GM18499 (cell line): ENCODE results near the gene SLX1A.
A peak's percentile ranks its signal among the peaks of the same experiment; 100 is the strongest.
"Not testable (repeated sequence)": the region's sequence is repeated elsewhere in the genome, so short reads cannot be mapped to it uniquely, and the experiment has no call there.

Experiments used
- ATAC-seq: cut with Tn5 transposase; IDR thresholded peaks from one replicate; pipeline ENCODE4 v1.9.1; 2021; ENCODE audit warnings: moderate number of reproducible peaks; ENCODE audit not compliant: insufficient read depth, unreplicated experiment

The SLX1A gene

DNA sequence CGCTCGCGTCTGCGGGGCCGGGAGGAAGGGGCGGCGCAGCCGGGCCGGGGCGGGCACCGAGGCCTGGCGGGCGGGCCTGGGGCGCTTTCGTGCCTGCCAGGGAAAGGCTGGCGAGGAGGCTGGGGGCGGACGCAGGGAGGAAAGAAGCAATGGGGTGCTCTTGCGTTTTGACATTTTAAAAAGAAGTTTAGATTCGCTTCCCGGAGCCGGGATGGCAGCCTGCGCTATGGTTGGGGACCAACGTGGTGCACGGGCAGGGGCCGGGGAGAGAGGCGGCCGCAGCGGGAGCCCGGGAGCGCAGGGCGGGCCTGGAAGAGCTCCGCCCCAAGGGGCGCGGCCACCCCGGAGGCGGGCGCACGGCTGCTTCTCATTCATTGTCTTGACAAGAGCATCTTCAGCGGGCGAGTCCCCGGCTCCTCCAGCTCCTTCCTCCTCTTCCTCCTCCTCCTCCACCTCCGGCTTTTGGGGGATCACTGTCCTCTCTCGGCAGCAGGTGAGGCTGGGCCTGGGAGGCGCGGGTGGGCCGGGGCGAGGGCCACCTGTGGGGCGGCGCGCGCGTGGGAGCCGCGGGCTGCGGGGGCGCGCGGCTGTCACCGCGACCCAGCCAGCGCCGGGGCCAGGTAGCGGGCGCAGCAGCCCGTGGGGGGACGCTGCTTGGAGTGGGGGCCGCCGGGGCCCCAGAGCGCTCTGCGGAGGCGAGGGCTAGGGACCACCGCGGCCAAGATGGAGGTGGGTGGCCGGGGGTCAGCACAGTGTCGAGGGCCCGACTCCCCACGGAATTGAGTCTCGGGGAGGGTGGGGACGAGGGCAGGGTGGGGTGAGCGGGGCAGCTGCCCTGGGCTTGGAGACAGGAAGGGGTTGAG is 10.2 kb upstream of the SLX1A start, which contains the start of gene CORO1A:
TSS of gene CORO1A (plus strand) at position 370 of the 863 bp plus-strand sequence. CDS start 1,608 bp downstream, outside the sequence.
- ATAC-seq, result no peak

- ATAC-seq, result no peak
These were observed 9.4 kb upstream of the SLX1A start for GRCh38 chr16:30184096-30184890.

- ATAC-seq, result no peak
These were observed 8.6 kb upstream of the SLX1A start for GRCh38 chr16:30184891-30185682.

GRCh38 chr16:30185683-30186421 is 7.8 kb upstream of the SLX1A start:
- ATAC-seq, result no peak

DNA sequence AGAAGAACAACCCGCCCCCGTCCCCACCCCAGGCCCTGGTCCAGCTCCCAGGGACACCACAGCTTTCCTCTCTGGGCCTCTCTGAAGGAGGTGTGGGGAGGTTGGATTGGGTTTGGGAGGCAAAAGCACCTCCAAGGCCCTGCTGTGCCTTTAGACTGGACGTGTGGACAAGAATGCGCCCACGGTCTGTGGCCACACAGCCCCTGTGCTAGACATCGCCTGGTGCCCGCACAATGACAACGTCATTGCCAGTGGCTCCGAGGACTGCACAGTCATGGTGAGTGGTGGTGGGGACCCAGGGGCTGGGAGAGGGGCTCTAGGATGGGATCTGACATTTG is 7.3 kb upstream of the SLX1A start:
- no peak for ATAC-seq

- no peak for ATAC-seq
These were observed 6.7 kb upstream of the SLX1A start for GRCh38 chr16:30186782-30187555.

GRCh38 chr16:30187556-30187865 is 6.2 kb upstream of the SLX1A start:
- no peak for ATAC-seq

GRCh38 chr16:30187971-30188561 is 5.6 kb upstream of the SLX1A start:
- ATAC-seq, result no peak

DNA sequence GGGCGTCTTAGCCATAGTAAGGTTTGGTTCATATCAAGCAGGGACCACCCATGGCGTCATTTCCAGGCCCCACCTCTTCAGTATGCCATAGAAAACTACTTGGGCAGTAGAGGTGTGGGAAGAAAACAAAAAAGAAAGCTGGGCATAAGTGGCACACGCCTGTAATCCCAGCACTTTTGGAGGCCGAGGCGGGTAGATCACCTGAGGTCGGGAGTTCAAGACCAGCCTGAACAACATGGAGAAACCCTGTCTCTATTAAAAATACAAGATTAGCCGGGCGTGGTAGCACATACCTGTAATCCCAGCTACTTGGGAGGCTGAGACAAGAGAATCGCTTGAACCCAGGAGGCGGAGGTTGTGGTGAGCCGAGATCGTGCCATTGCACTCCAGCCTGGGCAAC is 2.5 kb upstream of the SLX1A start:
- not testable (repeated sequence) for ATAC-seq

GRCh38 chr16:30193098-30193497 is 577 bp upstream of the SLX1A start:
- ATAC-seq, result not testable (repeated sequence)

DNA sequence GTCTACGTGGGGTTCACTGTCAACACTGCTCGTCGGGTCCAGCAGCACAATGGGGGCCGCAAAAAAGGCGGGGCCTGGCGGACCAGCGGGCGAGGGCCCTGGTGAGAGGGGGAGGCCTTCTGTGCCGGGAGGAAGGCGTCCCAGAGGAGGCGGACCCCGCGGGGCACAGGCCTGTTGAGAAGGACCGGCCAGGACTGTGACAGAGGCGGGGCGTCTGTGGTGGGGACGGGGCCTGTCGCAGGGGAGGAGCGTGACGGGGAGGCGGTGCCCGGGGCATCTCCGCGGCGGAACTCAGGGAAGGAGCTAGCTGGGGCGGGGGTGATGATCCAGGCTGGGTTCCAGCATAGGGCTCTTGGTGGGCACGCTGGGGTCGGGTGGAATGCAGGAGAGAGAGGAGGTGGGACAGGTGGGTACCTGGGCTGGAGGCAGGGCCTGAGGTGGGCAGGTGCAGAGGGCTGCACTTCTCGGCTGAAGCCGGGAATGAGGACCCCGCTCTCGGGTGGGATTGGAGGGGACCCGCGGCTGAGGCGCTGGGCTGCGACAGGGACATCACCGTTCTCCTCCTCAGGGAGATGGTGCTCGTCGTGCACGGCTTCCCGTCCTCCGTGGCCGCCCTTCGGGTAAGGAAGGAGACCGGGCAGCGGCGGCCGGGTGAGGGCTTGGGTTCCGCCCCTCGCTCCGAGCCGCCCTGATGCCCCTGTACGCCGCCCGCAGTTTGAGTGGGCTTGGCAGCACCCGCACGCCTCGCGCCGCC is 674 bp downstream of the SLX1A start:
- ATAC-seq, result peak; percentile 22

DNA sequence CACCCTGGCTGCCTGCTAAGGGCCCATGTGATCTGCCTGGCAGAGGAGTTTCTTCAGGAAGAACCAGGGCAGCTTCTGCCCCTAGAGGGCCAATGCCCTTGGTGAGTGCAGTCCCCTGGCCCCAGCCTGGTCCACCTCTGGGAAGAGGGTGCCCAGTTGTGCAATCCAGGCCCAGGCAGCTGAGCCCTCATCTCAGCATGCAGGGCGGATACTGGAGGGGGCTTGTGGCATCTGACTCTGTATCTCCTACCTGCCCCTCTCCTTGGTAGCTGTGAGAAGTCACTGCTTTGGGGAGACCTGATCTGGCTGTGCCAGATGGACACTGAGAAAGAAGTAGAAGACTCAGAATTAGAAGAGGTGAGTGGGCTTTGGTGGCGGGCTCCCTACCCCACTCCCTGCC is 3.3 kb downstream of the SLX1A start:
- ATAC-seq, result not testable (repeated sequence)

DNA sequence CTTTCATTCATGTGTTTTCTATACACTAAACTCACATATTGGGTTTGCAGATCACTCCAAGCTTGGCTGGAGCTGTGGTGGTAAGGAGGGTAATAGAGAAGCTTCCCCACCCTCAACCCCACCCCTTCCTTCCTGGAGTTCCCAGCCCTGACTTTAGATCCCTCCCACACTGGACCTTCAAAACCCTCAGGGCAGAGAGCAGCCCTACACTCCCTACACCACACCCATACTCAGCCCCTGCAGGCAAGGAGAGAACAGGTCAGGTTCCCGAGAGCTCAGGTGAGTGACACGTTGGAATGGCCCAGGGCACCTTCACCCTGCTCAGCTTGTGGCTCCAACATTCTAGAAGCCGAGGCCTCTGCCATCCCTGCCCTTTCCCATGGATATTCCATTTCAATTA is 5.4 kb downstream of the SLX1A start, which contains the start of gene SULT1A3:
TSS of gene SULT1A3 (plus strand) at position 207 of the 400 bp plus-strand sequence. CDS start 1,474 bp downstream, outside the sequence.
- not testable (repeated sequence) for ATAC-seq

- not testable (repeated sequence) for ATAC-seq
These were observed 6.1 kb downstream of the SLX1A start for GRCh38 chr16:30199608-30200343.

GRCh38 chr16:30205541-30206236 is 12.0 kb downstream of the SLX1A start:
- not testable (repeated sequence) for ATAC-seq

DNA sequence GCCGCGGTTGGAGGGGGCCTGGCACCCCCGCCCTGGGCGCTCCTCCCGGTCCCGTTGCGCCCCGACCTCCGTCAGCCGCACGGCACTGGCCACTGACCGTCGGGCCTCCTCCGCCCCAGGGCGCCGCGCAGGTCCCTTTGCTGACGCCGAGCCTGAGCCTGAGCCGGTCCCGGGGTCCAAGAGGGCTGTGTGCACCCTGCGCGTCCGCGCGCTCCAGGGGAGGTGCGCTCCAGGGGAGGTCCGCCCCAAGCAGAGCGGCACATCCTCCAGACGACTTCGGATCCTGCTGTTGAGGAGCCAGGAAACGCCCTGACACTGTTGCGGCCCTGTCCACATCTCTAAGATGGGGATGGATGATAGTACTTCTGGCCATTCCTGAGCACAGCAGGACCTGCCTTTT is 12.6 kb downstream of the SLX1A start:
- not testable (repeated sequence) for ATAC-seq
